ENCODE results near the gene TUBA1C.
"Not testable (repeated sequence)": the region's sequence is repeated elsewhere in the genome, so short reads cannot be mapped to it uniquely, and the experiment has no call there.

TUBA1C gene

GRCh38 chr12:49255857-49256637, 8.8 kb upstream of the TUBA1C start:
- no peak for DNase-seq

GRCh38 chr12:49257508-49258184, 7.2 kb upstream of the TUBA1C start:
- DNase-seq, result not testable (repeated sequence)

- DNase-seq, result no peak
Observed at GRCh38 chr12:49259452-49259851, 5.4 kb upstream of the TUBA1C start.

- no peak for DNase-seq
Observed at GRCh38 chr12:49260166-49260565, 4.7 kb upstream of the TUBA1C start.

- DNase-seq, result no peak
Observed at GRCh38 chr12:49260571-49261363, 4.1 kb upstream of the TUBA1C start.

- no peak for DNase-seq
Observed at GRCh38 chr12:49261721-49262120, 3.2 kb upstream of the TUBA1C start.

GRCh38 chr12:49263400-49263763, 1.5 kb upstream of the TUBA1C start:
- DNase-seq, result no peak

- peak in 1 of 4 experiments; percentile 36 for DNase-seq
Observed at GRCh38 chr12:49264466-49264872, 413 bp upstream of the TUBA1C start.

- DNase-seq, result not testable (repeated sequence)
Observed at GRCh38 chr12:49269191-49269590, 4.3 kb downstream of the TUBA1C start.

- no peak for DNase-seq
Observed at GRCh38 chr12:49272790-49273725, 8.2 kb downstream of the TUBA1C start.

GRCh38 chr12:49273726-49274395, 9.0 kb downstream of the TUBA1C start:
- no peak for DNase-seq

GRCh38 chr12:49274396-49275069, 9.7 kb downstream of the TUBA1C start:
- no peak for DNase-seq

- DNase-seq, result no peak
Observed at GRCh38 chr12:49276304-49277290, 11.7 kb downstream of the TUBA1C start.

- DNase-seq, result no peak
Observed at GRCh38 chr12:49277466-49277865, 12.6 kb downstream of the TUBA1C start.

GRCh38 chr12:49279706-49280159, 14.9 kb downstream of the TUBA1C start:
- DNase-seq, result no peak

- not testable (repeated sequence) for DNase-seq
Observed at GRCh38 chr12:49280545-49280944, 15.7 kb downstream of the TUBA1C start.

- DNase-seq, result no peak
Observed at GRCh38 chr12:49282302-49282701, 17.4 kb downstream of the TUBA1C start.

- not testable (repeated sequence) for DNase-seq
Observed at GRCh38 chr12:49282740-49283375, 18.0 kb downstream of the TUBA1C start.

Measured in activated naive CD4-positive, alpha-beta T cell (primary cell).